NOMO-1 treated with DMSO at 0.1 percent for 48 hours (cell line): ENCODE data around the gene CDC42BPB.
"Not testable (repeated sequence)": the region's sequence is repeated elsewhere in the genome, so short reads cannot be mapped to it uniquely, and the experiment has no call there.

ENCODE experiments used
- DNase-seq: peaks from one replicate; lab custom pipeline; 2025; ENCODE audit not compliant: unreplicated experiment; lab: John Stamatoyannopoulos, UW

The CDC42BPB gene

DNA sequence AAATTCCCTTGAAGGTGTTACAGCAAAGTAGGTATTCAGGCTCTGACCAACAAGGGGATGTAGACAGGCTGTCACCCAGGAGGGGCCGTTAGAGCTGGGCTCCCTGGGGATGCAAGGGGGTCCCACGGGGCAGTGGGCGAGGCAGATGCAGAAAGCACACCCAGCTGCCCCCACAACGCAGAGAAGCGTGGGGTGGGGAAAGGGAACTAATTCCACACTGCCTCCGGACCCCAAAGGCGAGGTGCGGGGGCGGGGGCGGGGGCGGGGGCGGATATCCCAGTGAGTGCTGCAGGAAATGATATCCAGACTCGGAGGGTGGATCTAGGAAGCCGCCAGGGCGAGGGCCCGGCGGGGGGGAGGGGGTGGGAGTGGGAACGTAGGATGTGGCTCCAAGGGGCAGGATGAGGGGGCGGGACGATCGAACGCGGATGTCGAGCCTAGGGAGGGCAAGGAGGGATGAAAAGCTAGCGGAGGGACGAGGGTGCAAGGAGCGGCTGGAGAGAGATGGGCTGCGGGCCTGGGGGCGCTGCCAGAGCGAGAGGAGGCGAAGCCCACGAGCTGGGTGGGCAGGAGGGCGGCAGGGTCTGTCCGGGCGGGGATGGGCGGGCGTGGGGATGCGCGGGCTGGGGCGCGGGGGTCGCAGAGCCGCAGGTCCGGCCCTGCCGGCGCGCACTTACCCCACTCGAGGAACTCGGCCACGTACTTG is 874 bp downstream of the CDC42BPB start:
- no peak for DNase-seq

DNA sequence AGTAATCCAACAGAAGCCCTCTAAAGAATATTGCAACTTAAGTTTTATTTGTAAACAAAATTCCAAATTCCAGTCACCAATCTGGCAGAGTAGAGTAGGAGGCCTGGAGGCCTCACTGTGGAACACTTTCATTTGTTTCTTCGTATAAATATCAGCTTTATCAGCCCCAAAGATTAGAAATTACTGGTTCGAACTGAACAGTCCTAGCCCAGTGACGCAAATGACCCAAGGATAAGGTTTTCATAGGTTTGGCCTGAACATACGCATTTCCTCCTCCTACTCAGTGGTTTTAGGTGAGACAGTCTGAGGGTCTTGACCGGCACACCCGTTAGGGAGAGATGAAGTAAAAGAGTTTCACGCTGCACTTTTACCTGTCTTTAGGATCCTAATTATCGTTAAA is 1.7 kb downstream of the CDC42BPB start:
- DNase-seq: no peak

DNA sequence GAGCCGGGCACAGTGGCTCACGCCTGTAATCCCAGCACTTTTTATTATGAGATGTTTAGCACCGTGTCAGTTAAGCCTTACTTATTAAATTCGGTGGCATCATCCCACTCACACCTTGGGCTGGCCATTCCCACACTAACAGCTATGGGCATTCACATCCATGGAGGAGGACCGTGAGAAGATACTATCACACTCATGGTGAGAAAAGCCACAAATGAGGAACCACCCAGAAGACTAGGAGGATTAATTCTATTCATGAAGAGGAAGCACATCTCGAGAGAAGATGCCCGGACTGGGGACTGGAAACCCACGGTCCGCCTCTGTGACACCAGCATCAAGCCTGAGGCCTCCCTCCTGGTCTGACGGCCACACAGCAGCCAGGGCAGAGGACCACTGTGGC is 4.9 kb downstream of the CDC42BPB start:
- peak; percentile 60 for DNase-seq

DNA sequence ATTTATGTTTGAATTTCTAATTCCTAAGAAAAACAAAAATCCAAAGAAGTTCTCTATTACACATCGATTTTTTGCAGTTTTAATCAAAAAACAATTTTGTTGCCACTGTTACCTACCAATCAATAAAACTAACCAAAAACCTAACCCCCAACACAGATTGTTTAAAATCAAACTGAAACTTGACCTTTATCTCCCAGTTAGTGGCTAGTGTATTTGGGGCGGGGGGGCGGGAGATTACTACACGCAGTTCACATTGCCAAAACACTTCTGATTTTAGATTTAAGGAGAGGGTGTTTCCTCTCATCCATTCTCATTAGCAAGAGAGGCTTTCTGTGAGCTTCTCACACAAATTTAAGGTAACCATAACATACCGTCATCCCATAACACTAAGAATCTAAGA is 6.4 kb downstream of the CDC42BPB start:
- DNase-seq: no peak

DNA sequence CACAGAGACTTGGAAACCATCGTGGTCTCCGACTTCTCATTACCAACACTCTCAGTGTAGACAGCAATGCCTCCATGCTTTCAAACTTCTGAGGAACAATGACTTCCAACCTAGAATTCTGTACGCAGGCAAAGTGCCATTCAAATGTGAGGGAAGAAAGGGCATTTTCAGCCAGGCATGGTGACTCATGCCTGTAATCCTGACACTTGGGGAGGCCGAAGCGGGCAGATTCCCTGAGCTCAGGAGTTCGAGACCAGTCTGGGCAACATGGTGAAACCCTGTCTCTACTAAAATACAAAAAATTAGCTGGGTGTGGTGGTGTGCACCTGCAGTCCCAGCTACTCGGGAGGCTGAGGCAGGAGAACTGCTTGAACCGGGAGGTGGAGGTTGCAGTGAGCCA is 9.9 kb downstream of the CDC42BPB start:
- not testable (repeated sequence) for DNase-seq

DNA sequence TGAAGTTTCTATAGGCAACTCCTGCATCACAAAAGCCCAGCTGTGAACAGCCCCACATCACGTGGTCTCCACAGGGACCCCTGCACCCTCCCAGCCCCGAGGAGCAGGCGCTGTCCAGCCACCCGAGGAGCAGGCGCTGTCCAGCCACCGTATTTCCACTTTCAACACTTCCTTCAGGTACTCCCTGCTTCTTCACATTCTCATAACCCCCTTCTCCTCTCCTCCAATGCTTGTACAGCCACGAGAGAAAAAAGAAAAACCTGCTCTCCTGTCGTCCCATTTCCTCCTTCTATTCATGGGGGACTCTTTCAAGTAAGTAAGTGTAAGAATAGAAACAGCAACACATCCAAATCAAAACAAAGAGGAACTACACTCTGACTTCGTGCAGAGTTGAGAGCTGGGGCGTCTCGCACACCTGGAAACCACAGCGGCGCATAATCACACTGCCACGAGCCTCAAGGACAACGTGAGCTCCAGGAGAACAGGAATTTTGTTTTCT is 11.9 kb downstream of the CDC42BPB start:
- peak; percentile 7 for DNase-seq

DNA sequence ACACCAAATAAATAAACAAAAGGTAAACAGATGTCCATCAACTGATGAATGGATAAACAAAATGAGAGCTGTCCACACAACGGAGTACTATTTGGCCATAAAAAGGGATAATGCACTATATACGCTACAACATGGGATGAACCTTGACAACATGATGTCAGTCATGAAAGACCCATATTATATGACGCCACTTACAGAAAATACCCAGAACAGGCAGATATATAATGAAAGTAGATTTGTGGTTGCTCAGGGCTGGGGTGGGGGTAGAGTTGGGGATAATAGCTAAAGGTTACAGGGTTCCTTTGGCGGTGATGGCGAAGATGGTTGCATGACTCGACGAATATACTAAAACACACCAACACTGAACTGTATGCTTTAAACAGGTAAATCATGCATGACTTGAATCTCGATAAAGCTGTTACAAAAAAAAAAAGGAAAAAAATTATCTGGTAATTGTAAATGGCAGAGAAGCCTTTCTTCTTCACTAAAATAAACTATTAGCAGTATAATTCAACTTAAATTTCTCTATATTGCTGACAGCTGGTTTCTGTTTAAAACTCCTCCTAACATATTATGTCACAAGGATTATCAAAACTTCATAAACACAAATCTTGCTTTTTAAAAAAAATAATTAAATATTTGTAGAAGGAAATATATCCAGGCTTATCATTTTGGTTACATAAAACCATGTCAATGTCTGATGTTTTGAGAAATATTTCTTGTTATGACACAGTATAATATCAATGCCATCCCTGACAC is 13.9 kb downstream of the CDC42BPB start:
- no peak for DNase-seq

DNA sequence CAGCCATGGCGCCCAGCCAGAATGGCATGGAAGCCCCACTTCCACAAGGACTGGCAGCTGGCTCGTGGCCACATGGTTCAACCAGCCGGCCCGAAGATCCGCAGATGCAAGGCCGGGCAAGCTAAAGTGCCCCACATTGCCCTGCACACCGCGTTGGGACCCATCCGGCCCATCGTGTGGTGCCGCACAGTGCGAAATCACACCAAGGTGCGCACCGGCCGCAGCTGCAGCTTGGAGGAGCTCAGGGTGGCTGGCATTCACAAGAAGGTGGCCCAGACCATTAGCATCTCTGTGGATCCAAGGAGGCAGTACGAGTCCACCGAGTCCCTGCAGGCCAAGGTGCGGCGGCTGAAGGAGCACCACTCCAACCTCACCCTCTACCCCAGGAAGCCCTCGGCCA is 15.9 kb downstream of the CDC42BPB start:
- DNase-seq: no peak

DNA sequence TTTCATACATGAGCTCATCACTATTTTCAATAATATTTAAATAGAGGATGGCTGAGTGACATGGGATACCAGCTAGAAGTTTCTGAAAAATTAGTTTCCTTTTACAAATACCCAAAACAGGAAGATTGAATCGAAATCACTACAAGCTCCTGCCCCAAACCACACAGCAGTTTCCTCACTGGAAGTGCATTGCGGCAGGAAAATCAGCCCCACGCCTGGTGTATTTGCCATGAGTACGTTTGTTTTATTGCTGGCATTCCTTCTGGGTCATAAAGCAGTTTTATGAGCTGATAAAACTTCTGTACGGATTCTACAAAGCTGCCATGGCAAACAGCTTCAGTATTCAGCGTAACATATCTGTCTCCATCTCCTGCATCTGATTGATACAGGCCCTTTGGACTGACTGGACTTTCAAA is 23.7 kb downstream of the CDC42BPB start:
- DNase-seq: no peak

DNA sequence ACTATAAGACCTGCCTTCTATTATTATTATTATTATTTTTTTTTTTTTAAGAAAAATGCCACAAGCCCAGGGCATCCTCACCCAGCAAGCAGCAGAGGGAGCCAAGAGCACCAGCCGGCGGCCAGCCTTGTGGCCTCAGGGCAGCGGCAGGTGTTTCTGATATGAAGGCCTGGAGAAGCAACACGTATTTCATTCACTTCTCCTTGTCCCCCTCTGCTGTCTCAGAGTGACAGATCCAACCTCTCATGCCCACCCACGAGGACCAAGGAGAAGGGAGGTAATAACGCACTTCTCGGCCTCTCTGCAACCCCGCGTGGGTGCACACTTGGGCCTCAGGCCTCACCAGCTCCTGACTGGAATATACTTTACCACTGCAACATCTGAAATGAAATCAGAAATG is 25.4 kb downstream of the CDC42BPB start:
- no peak for DNase-seq

DNA sequence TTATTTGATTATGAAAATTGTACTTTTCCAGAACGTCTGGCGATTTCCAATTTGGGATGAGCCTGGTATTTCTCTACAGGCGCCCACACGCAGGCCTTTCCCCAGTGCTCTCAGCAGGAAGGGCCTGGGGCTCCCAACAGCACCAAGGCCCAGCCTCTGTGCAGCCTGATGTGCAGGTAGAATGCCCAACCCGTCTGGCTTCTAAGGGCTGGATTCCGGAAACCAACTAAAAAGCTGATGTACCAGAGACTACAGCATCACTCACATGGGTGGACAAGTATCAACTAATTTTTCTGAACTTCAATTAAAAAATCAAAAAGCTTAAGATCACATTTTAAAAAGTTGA is 25.8 kb downstream of the CDC42BPB start:
- DNase-seq: no peak

DNA sequence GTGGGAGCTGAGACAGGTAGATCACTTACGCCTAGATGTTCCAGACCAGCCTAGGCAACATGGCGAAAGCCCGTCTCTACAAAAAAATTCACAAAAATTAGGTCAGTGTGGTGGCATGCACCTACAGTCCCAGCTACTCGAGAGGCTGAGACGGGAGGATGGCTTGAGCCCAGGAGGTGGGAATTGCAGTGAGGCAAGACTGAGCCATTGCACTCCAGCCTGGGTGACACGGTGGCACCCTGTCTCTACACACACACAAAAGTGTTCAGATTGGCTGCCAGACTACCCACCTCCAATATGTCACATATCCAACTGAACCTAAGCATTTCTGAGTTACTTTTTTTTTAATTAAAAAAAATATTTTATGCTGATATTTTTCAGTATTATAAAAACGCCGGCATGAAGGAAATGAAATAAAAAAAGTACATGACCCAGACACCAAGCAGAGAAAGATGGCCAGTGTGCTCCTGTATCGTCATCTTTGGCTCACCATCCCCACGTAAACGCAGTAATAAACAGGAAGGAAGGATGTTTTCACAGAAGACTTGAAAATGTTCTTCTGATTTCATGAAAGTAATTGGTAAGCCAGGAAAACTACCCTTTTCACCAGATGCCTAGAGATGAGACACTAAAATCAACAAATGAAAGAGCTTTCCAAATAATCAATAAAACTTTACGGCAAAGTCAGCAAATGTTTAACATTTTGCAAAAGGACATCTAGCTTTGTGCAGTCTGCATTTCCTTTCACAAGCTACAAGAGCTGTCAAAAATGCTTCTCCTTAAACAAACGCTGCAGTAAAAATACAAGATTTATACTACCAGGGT is 26.4 kb downstream of the CDC42BPB start:
- no peak for DNase-seq

DNA sequence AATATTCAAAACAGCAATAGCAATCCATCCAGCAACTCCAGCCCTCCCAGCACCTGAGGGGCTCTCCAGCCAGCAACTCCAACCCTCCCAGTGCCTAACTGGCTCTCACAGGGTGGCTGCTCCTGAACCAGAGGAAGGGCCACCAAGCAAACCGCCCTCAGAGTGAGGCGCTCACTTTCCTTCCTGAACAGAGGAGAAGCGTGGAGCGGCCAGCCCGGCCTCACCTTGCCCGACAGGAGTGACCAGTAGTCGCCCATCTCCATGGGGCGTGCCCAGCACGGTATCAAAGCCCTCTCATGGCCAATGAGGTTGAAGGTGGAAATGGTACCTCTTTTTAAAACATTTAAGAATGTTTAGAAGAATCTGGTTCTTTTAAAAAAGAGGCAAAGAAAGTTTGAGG is 27.4 kb downstream of the CDC42BPB start:
- DNase-seq: no peak

DNA sequence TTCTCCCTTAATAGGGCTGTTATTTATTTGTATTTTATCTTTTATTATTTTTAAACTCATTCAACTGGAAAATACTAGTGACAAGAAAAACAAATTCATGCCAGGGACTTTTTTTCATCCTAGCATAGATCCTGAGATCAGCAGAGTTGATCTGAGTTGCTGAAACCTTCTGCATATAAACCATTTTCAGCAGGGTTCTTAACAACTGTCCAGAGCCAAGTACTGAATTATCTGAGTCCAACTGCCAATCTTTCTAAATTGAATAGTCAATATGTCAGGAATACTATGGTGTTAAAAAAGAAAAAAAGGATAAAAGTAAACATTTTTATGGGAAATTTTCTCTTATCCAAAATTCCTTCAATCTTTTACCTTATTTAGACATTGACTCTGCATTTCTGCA is 28.6 kb downstream of the CDC42BPB start:
- no peak for DNase-seq

DNA sequence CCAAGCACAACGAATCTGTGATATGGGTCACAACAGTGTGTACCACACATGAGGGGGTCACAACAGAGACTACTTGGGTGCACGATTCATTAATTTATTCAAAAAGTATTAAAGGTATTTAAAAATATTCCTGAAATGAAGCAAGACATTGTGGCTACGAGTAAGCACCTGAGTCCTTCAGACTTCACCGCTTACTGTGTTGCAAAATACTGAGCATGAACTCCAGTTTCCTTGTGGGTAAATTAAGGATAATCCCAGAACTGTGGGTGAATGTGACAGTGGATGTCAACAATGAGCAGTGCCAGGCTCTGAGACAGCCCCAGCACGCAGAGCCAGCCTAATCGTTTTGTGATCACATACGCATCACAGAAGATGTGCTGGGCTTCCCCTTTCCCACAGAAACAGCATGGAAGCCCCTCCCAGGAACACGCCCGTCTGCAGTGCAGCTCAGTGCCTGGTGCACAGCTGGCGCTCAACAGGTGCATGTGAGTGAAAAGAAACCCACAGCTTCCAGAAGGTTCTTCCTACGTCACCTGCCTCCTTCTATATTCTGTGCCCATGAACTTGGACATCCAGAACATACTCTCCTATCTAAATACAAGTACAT is 29.1 kb downstream of the CDC42BPB start:
- no peak for DNase-seq

DNA sequence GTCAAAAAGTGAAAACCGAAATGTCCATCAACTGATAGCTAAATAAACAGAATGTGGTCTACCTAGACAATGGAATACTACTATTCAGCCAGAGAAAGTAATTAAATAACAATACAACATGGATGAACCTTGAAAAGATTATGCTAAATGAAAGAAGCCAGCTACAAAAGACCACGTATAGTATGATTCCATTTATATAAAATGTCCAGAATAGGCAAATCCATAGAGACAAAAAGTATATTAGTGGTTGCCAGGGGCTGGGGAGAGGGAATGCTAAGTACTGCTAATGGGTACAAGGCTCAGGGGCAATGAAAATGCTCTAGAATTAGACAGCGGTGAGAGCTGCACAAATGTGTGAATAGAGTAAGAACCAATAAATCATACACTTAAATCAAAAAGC is 29.9 kb downstream of the CDC42BPB start:
- no peak for DNase-seq

DNA sequence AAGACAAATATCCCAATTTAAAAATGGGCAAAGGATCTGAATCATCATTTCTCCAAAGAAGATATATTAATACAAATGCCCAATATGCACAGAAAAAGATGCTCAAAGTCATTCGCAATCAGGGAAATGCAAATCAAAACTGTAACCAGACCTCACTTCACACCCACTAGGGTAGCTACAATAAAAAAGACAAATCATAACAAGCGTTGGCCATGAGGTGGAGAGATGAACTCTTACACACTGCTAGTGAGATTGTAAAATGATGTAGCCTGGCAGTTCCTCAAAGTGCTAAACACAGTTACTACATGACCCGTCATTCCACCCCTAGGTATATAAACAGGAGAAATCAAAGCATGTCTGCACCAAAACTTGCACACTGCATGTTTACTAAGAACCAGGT is 30.4 kb downstream of the CDC42BPB start:
- DNase-seq: no peak

DNA sequence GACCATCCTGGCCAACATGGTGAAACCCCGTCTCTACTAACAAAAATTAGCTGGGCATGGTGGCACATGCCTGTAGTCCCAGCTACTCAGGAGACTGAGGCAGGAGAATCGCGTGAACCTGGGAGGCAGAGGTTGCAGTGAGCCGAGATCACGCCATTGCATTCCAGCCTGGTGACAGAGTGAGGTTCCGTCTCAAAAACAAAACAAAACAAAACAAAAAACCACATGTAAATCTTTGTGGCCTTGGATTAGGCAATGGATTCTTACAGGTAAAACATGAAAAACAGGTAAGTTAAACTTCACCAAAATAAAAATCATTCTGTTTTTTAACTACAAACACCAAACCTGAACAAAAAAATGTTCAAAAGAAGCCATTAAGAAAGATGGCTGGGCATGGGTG is 31.2 kb downstream of the CDC42BPB start:
- DNase-seq: not testable (repeated sequence)

DNA sequence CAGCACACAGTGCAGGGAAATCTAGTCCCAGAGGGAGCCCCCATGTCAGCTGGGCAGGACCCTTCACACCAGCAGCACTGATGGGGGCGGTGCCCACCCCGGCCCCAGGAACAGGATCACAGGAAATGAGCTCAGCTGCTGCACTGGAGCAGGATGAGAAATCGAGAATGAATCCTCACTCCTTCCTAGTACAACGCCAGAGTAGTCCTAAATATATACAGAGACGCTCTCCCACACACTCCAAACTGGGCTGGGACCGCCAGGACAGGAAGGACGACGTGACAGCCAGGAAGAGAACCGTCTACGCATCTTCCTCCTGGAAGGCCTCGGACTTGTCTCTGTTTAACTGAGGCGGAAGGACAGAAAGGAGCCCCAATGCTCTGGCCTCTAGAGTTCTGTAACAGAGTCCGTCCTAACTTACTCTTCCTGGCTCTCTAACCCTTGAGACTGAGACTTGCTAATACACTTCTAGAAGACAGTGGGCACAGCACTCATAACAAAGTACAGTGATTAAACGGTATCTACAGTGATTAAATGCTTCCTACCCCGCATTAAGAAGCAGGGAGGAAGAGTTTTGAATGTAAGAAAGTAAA is 33.4 kb downstream of the CDC42BPB start:
- no peak for DNase-seq

DNA sequence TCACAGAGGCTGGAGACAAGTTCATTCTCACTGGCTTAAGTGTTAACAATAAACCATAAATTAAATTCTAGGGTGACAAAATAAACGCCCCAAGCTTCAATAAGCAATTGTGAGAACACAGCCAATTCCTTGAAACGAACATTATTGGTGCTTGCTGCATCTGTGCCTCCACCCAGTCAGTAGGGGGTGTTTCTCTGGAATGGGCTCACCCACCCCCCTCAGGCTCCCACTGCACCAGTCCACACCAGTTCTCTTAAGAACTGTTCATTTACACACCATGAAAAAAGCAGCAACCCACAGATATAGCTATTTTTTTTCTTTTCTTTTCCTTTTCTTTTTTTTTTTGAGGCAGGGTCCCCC is 34.7 kb downstream of the CDC42BPB start:
- DNase-seq: no peak
